HCT116 (cell line): ENCODE results near the gene SORCS2. TPM values are rescaled to one million over a fixed set of nuclear protein-coding genes. Genes with fewer than 3 reads are reported as not detected.

Experiments
- ATAC-seq: fragments of 200-7000 bp; cut with Tn5 transposase; 2 replicates; pipeline ENCODE4 v1.9.1; 2020; ENCODE audit warnings: mild to moderate bottlenecking, moderate library complexity
- BruUV-seq: library from RNA; stranded (reverse); fragments of 400-500 nt; replicated peaks from 2 replicates; lab custom pipeline; 2021; lab: Mats Ljungman, UMichigan
- CTCF ChIA-PET: fragments of 300-600 bp; sonication (Branson Sonifier 250); formaldehyde crosslinking; loops from one replicate; lab custom pipeline; 2021; ENCODE audit warnings: antibody characterized with exemption; lab: Charles Lee
- POLR2A ChIA-PET: fragments of 300-600, 350-600 bp; sonication (Branson Sonifier 250); formaldehyde crosslinking; loops from one replicate; lab custom pipeline; 2021; ENCODE audit warnings: antibody characterized with exemption; lab: Charles Lee
- RAD21 ChIA-PET, 2 experiments: fragments of 300-600 bp; sonication (Branson Sonifier 250); formaldehyde crosslinking; loops; one replicate each; lab custom pipeline; 2023; ENCODE audit warnings: low total read pairs in 2 of 2; ENCODE audit not compliant: uncharacterized antibody in 2 of 2, unreplicated experiment in 2 of 2, low non-redundant PET in 1 of 2; lab: Charles Lee
- DNase-seq: peaks from one replicate; pipeline ENCODE4 v3.0.0-alpha.2; 2010; ENCODE audit warnings: low read depth, low spot score
- H2AFZ ChIP-seq: fragments of 200-600 bp; shearing (Covaris generic), sonication (generic); 2 replicates; pipeline ENCODE4 v1.6.1; 2017; ENCODE audit warnings: low read depth, mixed run types, mixed read lengths, antibody characterized with exemption, low read length; ENCODE audit not compliant: poor library complexity, severe bottlenecking
- H3K27ac ChIP-seq: 2 replicates; pipeline ENCODE4 v1.5.1; 2012; ENCODE audit warnings: low read depth, low read length
- H3K27me3 ChIP-seq: fragments of 200-600 bp; sonication (generic); 2 replicates; pipeline ENCODE4 v1.6.1; 2016; ENCODE audit warnings: mixed run types, low read length, mixed read lengths; ENCODE audit not compliant: insufficient read depth
- H3K36me3 ChIP-seq, 2 experiments: fragments of 200-500 bp in 1 of 2; fragments of 200-600 bp in 1 of 2; sonication (Bioruptor generic) in 1 of 2; sonication (generic) in 1 of 2; 2 replicates each; pipeline versions ENCODE4 v1.5.1 to v1.6.1; 2014 to 2016; ENCODE audit warnings: low read length in 2 of 2, inconsistent platforms in 1 of 2, mixed read lengths in 1 of 2, mixed run types in 1 of 2; ENCODE audit not compliant: insufficient read depth in 2 of 2, control insufficient read depth in 1 of 2
- H3K4me1 ChIP-seq, 2 experiments: fragments of 200-600 bp in 1 of 2; sonication (generic) in 1 of 2; 2 replicates each; pipeline versions ENCODE4 v1.5.1 to v1.6.1; 2012 to 2017; ENCODE audit warnings: low read length in 2 of 2, inconsistent platforms in 1 of 2, mild to moderate bottlenecking in 1 of 2, mixed read lengths in 1 of 2, mixed run types in 1 of 2, moderate library complexity in 1 of 2; ENCODE audit not compliant: insufficient read depth in 2 of 2, control insufficient read depth in 1 of 2
- H3K4me2 ChIP-seq: fragments of 200-600 bp; sonication (generic); 2 replicates; pipeline ENCODE4 v1.6.1; 2017; ENCODE audit warnings: mixed run types, low read length, mixed read lengths
- H3K4me3 ChIP-seq, 2 experiments: fragments of 200-600 bp in 1 of 2; sonication (generic) in 1 of 2; replicated peaks in 1 of 2; 2 replicates each; pipeline ENCODE4 v1.5.1; 2011 to 2016; ENCODE audit warnings: low read length in 2 of 2, control low read depth in 1 of 2, low read depth in 1 of 2, mild to moderate bottlenecking in 1 of 2, mixed read lengths in 1 of 2, mixed run types in 1 of 2
- H3K79me2 ChIP-seq: fragments of 200-600 bp; sonication (generic); 2 replicates; pipeline ENCODE4 v1.6.1; 2017; ENCODE audit warnings: mild to moderate bottlenecking, mixed run types, low read length, moderate library complexity, mixed read lengths; ENCODE audit not compliant: insufficient read depth
- H3K9ac ChIP-seq: fragments of 200-600 bp; sonication (generic); 2 replicates; pipeline ENCODE4 v1.6.1; 2016; ENCODE audit warnings: low read length, mixed read lengths
- H3K9me2 ChIP-seq: fragments of 200-600 bp; sonication (generic), shearing (Covaris generic); 2 replicates; pipeline ENCODE4 v1.6.1; 2017; ENCODE audit warnings: mixed run types, mild to moderate bottlenecking, moderate library complexity; ENCODE audit not compliant: insufficient read depth
- H3K9me3 ChIP-seq, 2 experiments: fragments of 200-500 bp in 1 of 2; fragments of 200-600 bp in 1 of 2; sonication (Bioruptor generic) in 1 of 2; sonication (generic) in 1 of 2; 2 replicates each; pipeline ENCODE4 v1.6.1; 2014 to 2017; ENCODE audit warnings: low read length in 2 of 2, mixed read lengths in 2 of 2, inconsistent platforms in 1 of 2, low read depth in 1 of 2, mild to moderate bottlenecking in 1 of 2, mixed run types in 1 of 2, moderate library complexity in 1 of 2; ENCODE audit not compliant: control insufficient read depth in 1 of 2, insufficient read depth in 1 of 2
- H4K20me1 ChIP-seq: fragments of 200-600 bp; sonication (generic), shearing (Covaris generic); 2 replicates; pipeline ENCODE4 v1.6.1; 2017; ENCODE audit warnings: mixed run types, mild to moderate bottlenecking, moderate library complexity; ENCODE audit not compliant: insufficient read depth
- EGR1 ChIP-seq: IDR thresholded peaks from 2 replicates; pipeline ENCODE4 v1.6.1; 2012; ENCODE audit warnings: low read depth
- EZH2 ChIP-seq: fragments of 200-600 bp; sonication (generic); IDR thresholded peaks from 2 replicates; pipeline ENCODE4 v1.6.1; 2017; ENCODE audit warnings: antibody characterized with exemption, mixed run types
- FOSL1 ChIP-seq: IDR thresholded peaks from 2 replicates; pipeline ENCODE4 v1.6.1; 2012; ENCODE audit warnings: low read depth
- JUND ChIP-seq: IDR thresholded peaks from 2 replicates; pipeline ENCODE4 v1.6.1; 2012
- POLR2A ChIP-seq: IDR thresholded peaks from 2 replicates; pipeline ENCODE4 v1.7.0; 2011; ENCODE audit warnings: borderline replicate concordance; ENCODE audit not compliant: insufficient read depth, insufficient read length; ENCODE audit errors: extremely low read depth
- POLR2AphosphoS5 ChIP-seq: IDR thresholded peaks from 2 replicates; pipeline ENCODE4 v1.6.1; 2011; ENCODE audit warnings: mild to moderate bottlenecking, low read depth, low read length, moderate library complexity
- SIN3A ChIP-seq: IDR thresholded peaks from 2 replicates; pipeline ENCODE4 v1.6.1; 2012; ENCODE audit warnings: low read depth
- SP1 ChIP-seq: IDR thresholded peaks from 2 replicates; pipeline ENCODE4 v1.6.1; 2012; ENCODE audit warnings: low read depth
- SRF ChIP-seq: IDR thresholded peaks from 2 replicates; pipeline ENCODE4 v1.6.1; 2012; ENCODE audit warnings: low read depth
- intact Hi-C: fragments of 100-400 bp; cut with micrococcal nuclease; formaldehyde crosslinking; loops from 2 replicates; pipeline ENCODE4 v1.10.0; 2022
- total RNA-seq: library from RNA; stranded (reverse); gene quantifications from one replicate; pipeline ENCODE4 v1.2.1, GENCODE V29; 2021; ENCODE audit not compliant: unreplicated experiment
- TF ChIP-seq, protein P1 (sequence below): IDR thresholded peaks from 2 replicates; pipeline ENCODE4 v1.6.1; 2012; ENCODE audit warnings: low read depth
- TF ChIP-seq, protein P2 (sequence below): IDR thresholded peaks from 2 replicates; pipeline ENCODE4 v1.6.1; 2012

SORCS2 gene
- total RNA-seq, 1 experiment from 2014 or later, result 0.37 TPM

DNA sequence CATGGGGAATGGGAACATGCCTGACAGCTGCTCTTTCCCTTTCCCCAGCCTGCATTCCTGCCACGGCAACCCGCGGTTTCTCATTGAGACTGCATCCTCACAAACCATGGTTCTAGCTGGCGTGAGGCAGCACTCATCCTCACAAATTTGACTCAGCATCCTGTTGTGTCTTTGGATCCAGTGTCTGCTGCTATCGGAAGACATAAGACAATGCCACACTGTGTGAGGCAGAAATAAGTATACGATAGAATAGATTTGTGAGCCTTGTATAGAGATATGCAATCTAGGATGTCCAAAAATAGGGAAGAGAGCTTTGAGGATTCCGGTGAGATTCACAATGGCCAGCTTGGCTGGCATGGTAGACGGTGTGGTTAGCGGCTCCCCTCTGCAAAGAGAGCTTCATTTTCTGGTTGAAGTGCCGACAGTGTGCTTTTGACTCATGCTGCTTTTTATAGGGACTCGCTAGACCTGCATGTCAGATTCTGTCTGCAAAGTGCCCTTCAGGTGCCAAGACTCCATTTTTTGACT, 403.7 kb downstream of the SORCS2 start:
- no peak overlapping the region for H3K9ac ChIP-seq
- intact Hi-C loops, result no loop called here
- no peaks in the 10 kb centered on the region for H3K79me2 ChIP-seq
- no peaks in the 10 kb centered on the region for H4K20me1 ChIP-seq
- H3K27me3 ChIP-seq, result peaks cover 32% of the 10 kb centered on the region
- ATAC-seq (no peak), DNase-seq (no peak)
- peaks cover 0 to 4% of the 10 kb centered on the region in 2 experiments; a peak in 1 of 4 replicates for H3K4me1 ChIP-seq
- H3K36me3 ChIP-seq, result no peaks in the 10 kb centered on the region
- CTCF ChIA-PET, result no interaction called here
- H3K9me3 ChIP-seq, result no peaks in the 10 kb centered on the region
- no peak overlapping the region for H3K4me3 ChIP-seq
- no peak overlapping the region for H2AFZ ChIP-seq
- no TSS peak for BruUV-seq
- no peaks in the 10 kb centered on the region for H3K9me2 ChIP-seq
- no peak overlapping the region for H3K27ac ChIP-seq
- POLR2A ChIA-PET, result no interaction called here
- H3K4me2 ChIP-seq, result no peak overlapping the region
- RAD21 ChIA-PET, result no interaction called here
- TF ChIP-seq JUND (no peak), EZH2 (no peak), POLR2AphosphoS5 (no peak), POLR2A (no peak), SRF (no peak), EGR1 (no peak), FOSL1 (no peak), SIN3A (no peak), SP1 (no peak)
- TF ChIP-seq, protein P1, sequence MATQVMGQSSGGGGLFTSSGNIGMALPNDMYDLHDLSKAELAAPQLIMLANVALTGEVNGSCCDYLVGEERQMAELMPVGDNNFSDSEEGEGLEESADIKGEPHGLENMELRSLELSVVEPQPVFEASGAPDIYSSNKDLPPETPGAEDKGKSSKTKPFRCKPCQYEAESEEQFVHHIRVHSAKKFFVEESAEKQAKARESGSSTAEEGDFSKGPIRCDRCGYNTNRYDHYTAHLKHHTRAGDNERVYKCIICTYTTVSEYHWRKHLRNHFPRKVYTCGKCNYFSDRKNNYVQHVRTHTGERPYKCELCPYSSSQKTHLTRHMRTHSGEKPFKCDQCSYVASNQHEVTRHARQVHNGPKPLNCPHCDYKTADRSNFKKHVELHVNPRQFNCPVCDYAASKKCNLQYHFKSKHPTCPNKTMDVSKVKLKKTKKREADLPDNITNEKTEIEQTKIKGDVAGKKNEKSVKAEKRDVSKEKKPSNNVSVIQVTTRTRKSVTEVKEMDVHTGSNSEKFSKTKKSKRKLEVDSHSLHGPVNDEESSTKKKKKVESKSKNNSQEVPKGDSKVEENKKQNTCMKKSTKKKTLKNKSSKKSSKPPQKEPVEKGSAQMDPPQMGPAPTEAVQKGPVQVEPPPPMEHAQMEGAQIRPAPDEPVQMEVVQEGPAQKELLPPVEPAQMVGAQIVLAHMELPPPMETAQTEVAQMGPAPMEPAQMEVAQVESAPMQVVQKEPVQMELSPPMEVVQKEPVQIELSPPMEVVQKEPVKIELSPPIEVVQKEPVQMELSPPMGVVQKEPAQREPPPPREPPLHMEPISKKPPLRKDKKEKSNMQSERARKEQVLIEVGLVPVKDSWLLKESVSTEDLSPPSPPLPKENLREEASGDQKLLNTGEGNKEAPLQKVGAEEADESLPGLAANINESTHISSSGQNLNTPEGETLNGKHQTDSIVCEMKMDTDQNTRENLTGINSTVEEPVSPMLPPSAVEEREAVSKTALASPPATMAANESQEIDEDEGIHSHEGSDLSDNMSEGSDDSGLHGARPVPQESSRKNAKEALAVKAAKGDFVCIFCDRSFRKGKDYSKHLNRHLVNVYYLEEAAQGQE, result no peak
- TF ChIP-seq, protein P2, sequence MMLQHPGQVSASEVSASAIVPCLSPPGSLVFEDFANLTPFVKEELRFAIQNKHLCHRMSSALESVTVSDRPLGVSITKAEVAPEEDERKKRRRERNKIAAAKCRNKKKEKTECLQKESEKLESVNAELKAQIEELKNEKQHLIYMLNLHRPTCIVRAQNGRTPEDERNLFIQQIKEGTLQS, result no peak
- TF ChIP-seq, all 23 proteins: peak for 0
